ENCODE results near the gene TUSC2. TPM values are rescaled to one million over a fixed set of nuclear protein-coding genes. Genes with fewer than 3 reads are reported as not detected.
A peak's percentile ranks its signal among the peaks of the same experiment; 100 is the strongest.

The TUSC2 gene
- total and polyA plus RNA-seq, 10 of the 15 experiments (the other 5 are each of a cell fraction or from before 2014, with no cell fraction given): 4.0 to 73.8 (median 34.3) TPM

GRCh38 chr3:50358911-50359759 is 31.1 kb upstream of the TUSC2 start, which contains the start of gene TMEM115 (continued):
- no peak for TF ChIP-seq BCL3 (IDR thresholded peaks at IDR 0.05; ENCODE audit: borderline replicate concordance, insufficient read depth, low read depth, low read length, poor library complexity, severe bottlenecking)
- TF ChIP-seq CBFB (IDR thresholded peaks at IDR 0.05; ENCODE audit: low read depth): peak; percentile 82
- TF ChIP-seq CREB1 (IDR thresholded peaks at IDR 0.05; ENCODE audit: low read depth): peak; percentile 95
- TF ChIP-seq POU2F2 (IDR thresholded peaks at IDR 0.05; ENCODE audit: borderline replicate concordance, low read depth, low read length): peak; percentile 56; the same call in 1 of the 3 replicates
- TF ChIP-seq EZH2 (IDR thresholded peaks at IDR 0.05; ENCODE audit: borderline replicate concordance, control insufficient read depth, low read depth, low read length): no peak
- no peak; the same call in 1 of the 2 replicates for TF ChIP-seq CEBPZ (IDR thresholded peaks at IDR 0.05; ENCODE audit: low read depth, low read length)
- TF ChIP-seq SIX5 (IDR thresholded peaks at IDR 0.05; ENCODE audit: low read depth, low read length, severe bottlenecking): peak; percentile 100
- TF ChIP-seq BHLHE40 (IDR thresholded peaks at IDR 0.05; ENCODE audit: borderline replicate concordance in 1 of 2, low read depth in 2 of 2, low read length in 1 of 2): peak; percentile 35 to 48; a peak in 2 of 4 replicates
- TF ChIP-seq SMARCA5 (IDR thresholded peaks at IDR 0.05): no peak
- peak; percentile 91 for TF ChIP-seq YY1 (IDR thresholded peaks at IDR 0.05; ENCODE audit: low read depth, low read length)
- no peak; the same call in 1 of the 2 replicates for TF ChIP-seq MXI1 (IDR thresholded peaks at IDR 0.05; ENCODE audit: low read depth, low read length)
- peak; percentile 83 for TF ChIP-seq POLR2A (IDR thresholded peaks at IDR 0.05; ENCODE audit: low read depth, low read length)
- TF ChIP-seq SREBF1 (IDR thresholded peaks at IDR 0.05; ENCODE audit: low read length): peak; percentile 94
- TF ChIP-seq IRF3 (IDR thresholded peaks at IDR 0.05): no peak
- TF ChIP-seq SP1 (IDR thresholded peaks at IDR 0.05; ENCODE audit: low read depth, low read length): peak; percentile 59
- peak; percentile 37; the same call in 1 of the 2 replicates for TF ChIP-seq ZNF207 (IDR thresholded peaks at IDR 0.05; ENCODE audit: borderline replicate concordance)
- TF ChIP-seq ATF2 (IDR thresholded peaks at IDR 0.05; ENCODE audit: low read length): no peak
- no peak for TF ChIP-seq BCL11A (IDR thresholded peaks at IDR 0.05; ENCODE audit: low read depth, low read length)
- TF ChIP-seq IKZF1 (conservative IDR thresholded peaks at IDR 0.05): peak; percentile 100
- peak; percentile 42 for TF ChIP-seq E4F1 (IDR thresholded peaks at IDR 0.05; ENCODE audit: borderline replicate concordance, partially characterized antibody)
